Keratinocyte (primary cell): Measurements from ENCODE around the gene DNAJB14. TPM values are rescaled to one million over a fixed set of nuclear protein-coding genes. Genes with fewer than 3 reads are reported as not detected.

ENCODE experiments used
- DNase-seq: peaks from one replicate; pipeline ENCODE4 v3.0.0-alpha.2; 2011; ENCODE audit warnings: low read depth, missing footprints, low spot score
- FAIRE-seq: peaks from 2 replicates; lab custom pipeline; 2011; peaks lifted over from hg19 to GRCh38; lab: Jason Lieb, UNC
- H2AFZ ChIP-seq: 2 replicates; pipeline ENCODE4 v1.6.0; 2012; ENCODE audit warnings: low read length, control low read depth, inconsistent platforms; ENCODE audit not compliant: control insufficient read depth
- H3K27ac ChIP-seq: 2 replicates; pipeline ENCODE4 v1.5.1; 2011; ENCODE audit warnings: low read length; ENCODE audit not compliant: control insufficient read depth, insufficient read depth
- H3K27me3 ChIP-seq: 3 replicates; pipeline ENCODE4 v1.6.0; 2011; ENCODE audit warnings: low read length; ENCODE audit not compliant: control insufficient read depth, insufficient read depth; ENCODE audit errors: extremely low read depth
- H3K36me3 ChIP-seq, 2 experiments: 2 replicates in 1 of 2; 3 replicates in 1 of 2; pipeline ENCODE4 v1.5.1; 2011; ENCODE audit warnings: low read length in 2 of 2, mild to moderate bottlenecking in 1 of 2; ENCODE audit not compliant: control insufficient read depth in 2 of 2, insufficient read depth in 2 of 2; ENCODE audit errors: extremely low read depth in 1 of 2
- H3K4me1 ChIP-seq: 3 replicates; pipeline ENCODE4 v1.5.1; 2011; ENCODE audit warnings: low read length; ENCODE audit not compliant: control insufficient read depth, insufficient read depth; ENCODE audit errors: extremely low read depth
- H3K4me2 ChIP-seq: 3 replicates; pipeline ENCODE4 v1.6.0; 2011; ENCODE audit warnings: low read depth, low read length; ENCODE audit not compliant: control insufficient read depth, insufficient read depth; ENCODE audit errors: extremely low read depth
- H3K4me3 ChIP-seq, 3 experiments: fragments of 200-600 bp in 1 of 3; sonication (generic) in 1 of 3; 2 replicates in 2 of 3; 3 replicates in 1 of 3; pipeline ENCODE4 v1.5.1; 2011 to 2016; ENCODE audit warnings: low read length in 3 of 3, mild to moderate bottlenecking in 3 of 3, control low read depth in 2 of 3, inconsistent platforms in 1 of 3, low read depth in 1 of 3, mixed read lengths in 1 of 3, mixed run types in 1 of 3, moderate library complexity in 1 of 3; ENCODE audit not compliant: control insufficient read depth in 2 of 3, insufficient read depth in 2 of 3; ENCODE audit errors: extremely low read depth in 1 of 3
- H3K79me2 ChIP-seq: 2 replicates; pipeline ENCODE4 v1.6.0; 2012; ENCODE audit warnings: low read length; ENCODE audit not compliant: control insufficient read depth, insufficient read depth
- H3K9ac ChIP-seq: 3 replicates; pipeline ENCODE4 v1.6.0; 2011; ENCODE audit warnings: low read length; ENCODE audit not compliant: control insufficient read depth, insufficient read depth; ENCODE audit errors: extremely low read depth
- H3K9me1 ChIP-seq: 3 replicates; pipeline ENCODE4 v1.6.0; 2011; ENCODE audit warnings: low read length; ENCODE audit not compliant: control insufficient read depth, insufficient read depth; ENCODE audit errors: extremely low read depth
- H3K9me3 ChIP-seq: 2 replicates; pipeline ENCODE4 v1.5.1; 2012; ENCODE audit warnings: low read depth, low read length; ENCODE audit not compliant: control insufficient read depth
- H4K20me1 ChIP-seq: 3 replicates; pipeline ENCODE4 v1.6.0; 2011; ENCODE audit warnings: low read length; ENCODE audit not compliant: control insufficient read depth, insufficient read depth; ENCODE audit errors: extremely low read depth
- EZH2 ChIP-seq: IDR thresholded peaks from one replicate; pipeline ENCODE4 v1.6.1; 2012; ENCODE audit warnings: inconsistent platforms, mild to moderate bottlenecking, low read length, moderate library complexity
- dilution Hi-C: fragments of 300-500 bp; cut with MboI; formaldehyde crosslinking; loops from one replicate; pipeline ENCODE4 v1.7.0; 2020; ENCODE audit warnings: low sequenced_read_pairs; ENCODE audit not compliant: extremely low pct_ligation_motif_present
- polyA minus RNA-seq, 3 experiments: library from RNA; depleted of rRNA, polyadenylated mRNA; stranded (reverse); fragments of >200 nt; gene quantifications; 1 replicate in 1 of 3; 2 replicates in 1 of 3; 3 replicates in 1 of 3; pipeline ENCODE4 v1.2.3, GENCODE V29; 2011
- polyA plus RNA-seq, 5 experiments: library from polyadenylated mRNA; depleted of rRNA in 3 of 5; stranded (reverse) in 3 of 5; stranded (forward) in 1 of 5; unstranded in 1 of 5; fragments of >200 nt; gene quantifications; 1 replicate in 1 of 5; 2 replicates in 3 of 5; 3 replicates in 1 of 5; pipeline versions ENCODE4 v1.2.1 to v1.2.3, GENCODE V29; 2011 to 2012; ENCODE audit warnings: missing spikeins in 2 of 5, low read depth in 1 of 5, low replicate concordance in 1 of 5
- TF ChIP-seq, protein P1 (sequence below), 3 experiments: IDR thresholded peaks in 1 of 3; conservative IDR thresholded peaks in 1 of 3; optimal IDR thresholded peaks in 1 of 3; 2 replicates in 2 of 3; 3 replicates in 1 of 3; pipeline versions ENCODE3 to v1.5.1; 2011; ENCODE audit warnings: low read length in 3 of 3, mild to moderate bottlenecking in 3 of 3, moderate library complexity in 2 of 3, control low read depth in 1 of 3, inconsistent platforms in 1 of 3; ENCODE audit not compliant: insufficient read depth in 2 of 3; ENCODE audit errors: extremely low read depth in 1 of 3

Gene DNAJB14
- 10.7 to 17.9 TPM (median 17.1 TPM) in 3 replicates for polyA plus RNA-seq
- polyA plus RNA-seq (2011; ENCODE audit: low read depth): 54.1 TPM
- polyA plus RNA-seq (2011; cell fraction: cytosol; rRNA removed): 5.5 and 7.8 TPM in 2 replicates
- 30.1 and 33.6 TPM in 2 replicates for polyA plus RNA-seq (2011; cell fraction: nucleus; rRNA removed)
- polyA plus RNA-seq (2012; ENCODE audit: low replicate concordance): 32.6 and 33.5 TPM in 2 replicates
- polyA minus RNA-seq: 1.2 to 28.1 TPM (median 19.5 TPM) in 3 replicates
- polyA minus RNA-seq (2011; cell fraction: cytosol; rRNA and poly(A)+ RNA removed): 27.0 TPM
- polyA minus RNA-seq (2011; cell fraction: nucleus; rRNA and poly(A)+ RNA removed): 27.6 and 48.1 TPM in 2 replicates

- peak within 1 kb of the TSS; percentile 85 to 89 (median 86) for H3K4me3 ChIP-seq
- H3K9ac ChIP-seq: peak within 1 kb of the TSS; percentile 82
- peaks cover 1 to 16% of the 10 kb centered on the region in 2 experiments for H3K36me3 ChIP-seq
- peaks cover 38% of the 10 kb centered on the region for H3K4me1 ChIP-seq
- peaks cover 3% of the 10 kb centered on the region for H4K20me1 ChIP-seq
- no peaks in the 10 kb centered on the region for H3K27me3 ChIP-seq
- DNase-seq (no peak), FAIRE-seq (no peak)
- dilution Hi-C loops: no loop called here
- H3K4me2 ChIP-seq: peak within 1 kb of the TSS; percentile 99
- TF ChIP-seq EZH2: no peak
- TF ChIP-seq, protein P1, sequence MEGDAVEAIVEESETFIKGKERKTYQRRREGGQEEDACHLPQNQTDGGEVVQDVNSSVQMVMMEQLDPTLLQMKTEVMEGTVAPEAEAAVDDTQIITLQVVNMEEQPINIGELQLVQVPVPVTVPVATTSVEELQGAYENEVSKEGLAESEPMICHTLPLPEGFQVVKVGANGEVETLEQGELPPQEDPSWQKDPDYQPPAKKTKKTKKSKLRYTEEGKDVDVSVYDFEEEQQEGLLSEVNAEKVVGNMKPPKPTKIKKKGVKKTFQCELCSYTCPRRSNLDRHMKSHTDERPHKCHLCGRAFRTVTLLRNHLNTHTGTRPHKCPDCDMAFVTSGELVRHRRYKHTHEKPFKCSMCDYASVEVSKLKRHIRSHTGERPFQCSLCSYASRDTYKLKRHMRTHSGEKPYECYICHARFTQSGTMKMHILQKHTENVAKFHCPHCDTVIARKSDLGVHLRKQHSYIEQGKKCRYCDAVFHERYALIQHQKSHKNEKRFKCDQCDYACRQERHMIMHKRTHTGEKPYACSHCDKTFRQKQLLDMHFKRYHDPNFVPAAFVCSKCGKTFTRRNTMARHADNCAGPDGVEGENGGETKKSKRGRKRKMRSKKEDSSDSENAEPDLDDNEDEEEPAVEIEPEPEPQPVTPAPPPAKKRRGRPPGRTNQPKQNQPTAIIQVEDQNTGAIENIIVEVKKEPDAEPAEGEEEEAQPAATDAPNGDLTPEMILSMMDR (optimal IDR thresholded peaks at IDR 0.05 in 1 of 3, IDR thresholded peaks at IDR 0.05 in 1 of 3, conservative IDR thresholded peaks at IDR 0.05 in 1 of 3; ENCODE audit: extremely low read depth in 1 of 3, insufficient read depth in 2 of 3, low read length in 3 of 3): no peak
- peaks cover 68% of the 10 kb centered on the region for H3K79me2 ChIP-seq
- H3K9me3 ChIP-seq: no peaks in the 10 kb centered on the region
- no peaks in the 10 kb centered on the region for H3K9me1 ChIP-seq
- H3K27ac ChIP-seq: peak within 1 kb of the TSS; percentile 77
- peak within 1 kb of the TSS; percentile 89 for H2AFZ ChIP-seq
Observed at GRCh38 chr4:99946356-99947189, at the start of gene DNAJB14. TSS of gene DNAJB14 (minus strand) at chr4:99946618. CDS start at chr4:99946571, 47 bp downstream.

- TF ChIP-seq, protein P1 (optimal IDR thresholded peaks at IDR 0.05 in 1 of 3, IDR thresholded peaks at IDR 0.05 in 1 of 3, conservative IDR thresholded peaks at IDR 0.05 in 1 of 3; ENCODE audit: extremely low read depth in 1 of 3, insufficient read depth in 2 of 3, low read length in 3 of 3): no peak
- no peak for TF ChIP-seq EZH2
- Histone ChIP-seq H4K20me1 (no peaks in the 10 kb centered on the region), H3K79me2 (no peaks in the 10 kb centered on the region), H3K9me1 (no peaks in the 10 kb centered on the region), H3K27ac (no peak overlapping the region), H2AFZ (peak overlapping the region; percentile 20), H3K27me3 (no peaks in the 10 kb centered on the region), H3K9ac (no peak overlapping the region), H3K9me3 (no peaks in the 10 kb centered on the region), H3K36me3 (no peaks in the 10 kb centered on the region), H3K4me1 (no peaks in the 10 kb centered on the region), H3K4me2 (no peak overlapping the region), H3K4me3 (no peak overlapping the region)
- dilution Hi-C loops: no loop called here
- FAIRE-seq: no peak
- DNase-seq: no peak
Observed at GRCh38 chr4:99991741-99992140, 45.3 kb upstream of the DNAJB14 start.
